ENCODE measurements around the gene GPC3.

DNA sequence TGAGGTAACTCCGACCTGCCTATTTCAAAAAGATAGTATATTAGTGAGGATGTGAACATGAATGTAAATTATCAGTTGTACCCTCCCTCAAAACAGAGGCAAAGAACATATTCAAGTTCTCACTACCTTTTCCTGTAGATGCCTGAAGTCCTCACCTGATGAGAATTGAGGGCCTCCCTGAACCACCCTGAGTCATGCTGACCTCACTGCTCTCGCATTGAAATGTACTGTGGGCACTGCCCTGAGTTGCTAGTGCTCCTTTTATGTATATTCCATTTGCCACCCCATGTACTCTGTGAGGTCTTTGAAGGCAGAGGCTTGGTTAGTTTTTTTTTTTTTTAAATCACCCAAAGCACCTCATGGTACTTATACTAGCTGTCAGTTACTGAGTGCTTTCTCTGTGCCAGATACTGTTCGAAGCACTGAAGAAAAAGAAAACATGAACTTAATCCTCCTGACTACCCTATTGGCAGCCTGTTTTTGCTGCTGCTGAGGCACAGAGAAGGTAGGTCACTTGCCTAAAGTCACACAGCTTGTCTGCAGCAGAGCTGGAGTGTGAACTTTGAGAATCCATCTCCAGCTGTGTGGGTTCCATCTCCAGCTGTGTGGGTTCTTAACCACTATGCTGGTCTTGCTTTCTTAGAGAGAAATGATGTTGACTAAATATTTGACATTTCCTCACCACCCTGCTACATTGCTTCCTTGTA, 317.0 kb downstream of the GPC3 start:
- TF ChIP-seq, protein P1, sequence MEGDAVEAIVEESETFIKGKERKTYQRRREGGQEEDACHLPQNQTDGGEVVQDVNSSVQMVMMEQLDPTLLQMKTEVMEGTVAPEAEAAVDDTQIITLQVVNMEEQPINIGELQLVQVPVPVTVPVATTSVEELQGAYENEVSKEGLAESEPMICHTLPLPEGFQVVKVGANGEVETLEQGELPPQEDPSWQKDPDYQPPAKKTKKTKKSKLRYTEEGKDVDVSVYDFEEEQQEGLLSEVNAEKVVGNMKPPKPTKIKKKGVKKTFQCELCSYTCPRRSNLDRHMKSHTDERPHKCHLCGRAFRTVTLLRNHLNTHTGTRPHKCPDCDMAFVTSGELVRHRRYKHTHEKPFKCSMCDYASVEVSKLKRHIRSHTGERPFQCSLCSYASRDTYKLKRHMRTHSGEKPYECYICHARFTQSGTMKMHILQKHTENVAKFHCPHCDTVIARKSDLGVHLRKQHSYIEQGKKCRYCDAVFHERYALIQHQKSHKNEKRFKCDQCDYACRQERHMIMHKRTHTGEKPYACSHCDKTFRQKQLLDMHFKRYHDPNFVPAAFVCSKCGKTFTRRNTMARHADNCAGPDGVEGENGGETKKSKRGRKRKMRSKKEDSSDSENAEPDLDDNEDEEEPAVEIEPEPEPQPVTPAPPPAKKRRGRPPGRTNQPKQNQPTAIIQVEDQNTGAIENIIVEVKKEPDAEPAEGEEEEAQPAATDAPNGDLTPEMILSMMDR (IDR thresholded peaks at IDR 0.05): no peak
- TF ChIP-seq ZNF423 (CRISPR knock-in tag; IDR thresholded peaks at IDR 0.05) (no peak), ZNF121 (CRISPR knock-in tag; IDR thresholded peaks at IDR 0.05) (no peak), NFYB (CRISPR knock-in tag; conservative IDR thresholded peaks at IDR 0.05; ENCODE audit: low read depth) (no peak), MYBL2 (CRISPR knock-in tag; IDR thresholded peaks at IDR 0.05) (no peak)
- TF ChIP-seq, protein P2, sequence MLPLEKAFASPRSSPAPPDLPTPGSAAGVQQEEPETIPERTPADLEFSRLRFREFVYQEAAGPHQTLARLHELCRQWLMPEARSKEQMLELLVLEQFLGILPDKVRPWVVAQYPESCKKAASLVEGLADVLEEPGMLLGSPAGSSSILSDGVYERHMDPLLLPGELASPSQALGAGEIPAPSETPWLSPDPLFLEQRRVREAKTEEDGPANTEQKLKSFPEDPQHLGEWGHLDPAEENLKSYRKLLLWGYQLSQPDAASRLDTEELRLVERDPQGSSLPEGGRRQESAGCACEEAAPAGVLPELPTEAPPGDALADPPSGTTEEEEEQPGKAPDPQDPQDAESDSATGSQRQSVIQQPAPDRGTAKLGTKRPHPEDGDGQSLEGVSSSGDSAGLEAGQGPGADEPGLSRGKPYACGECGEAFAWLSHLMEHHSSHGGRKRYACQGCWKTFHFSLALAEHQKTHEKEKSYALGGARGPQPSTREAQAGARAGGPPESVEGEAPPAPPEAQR (CRISPR knock-in tag; IDR thresholded peaks at IDR 0.05): no peak
- TF ChIP-seq, protein P3, sequence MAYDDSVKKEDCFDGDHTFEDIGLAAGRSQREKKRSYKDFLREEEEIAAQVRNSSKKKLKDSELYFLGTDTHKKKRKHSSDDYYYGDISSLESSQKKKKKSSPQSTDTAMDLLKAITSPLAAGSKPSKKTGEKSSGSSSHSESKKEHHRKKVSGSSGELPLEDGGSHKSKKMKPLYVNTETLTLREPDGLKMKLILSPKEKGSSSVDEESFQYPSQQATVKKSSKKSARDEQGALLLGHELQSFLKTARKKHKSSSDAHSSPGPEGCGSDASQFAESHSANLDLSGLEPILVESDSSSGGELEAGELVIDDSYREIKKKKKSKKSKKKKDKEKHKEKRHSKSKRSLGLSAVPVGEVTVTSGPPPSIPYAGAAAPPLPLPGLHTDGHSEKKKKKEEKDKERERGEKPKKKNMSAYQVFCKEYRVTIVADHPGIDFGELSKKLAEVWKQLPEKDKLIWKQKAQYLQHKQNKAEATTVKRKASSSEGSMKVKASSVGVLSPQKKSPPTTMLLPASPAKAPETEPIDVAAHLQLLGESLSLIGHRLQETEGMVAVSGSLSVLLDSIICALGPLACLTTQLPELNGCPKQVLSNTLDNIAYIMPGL (CRISPR knock-in tag; IDR thresholded peaks at IDR 0.05): no peak
- TF ChIP-seq, protein P4, sequence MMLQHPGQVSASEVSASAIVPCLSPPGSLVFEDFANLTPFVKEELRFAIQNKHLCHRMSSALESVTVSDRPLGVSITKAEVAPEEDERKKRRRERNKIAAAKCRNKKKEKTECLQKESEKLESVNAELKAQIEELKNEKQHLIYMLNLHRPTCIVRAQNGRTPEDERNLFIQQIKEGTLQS (CRISPR knock-in tag; conservative IDR thresholded peaks at IDR 0.05): no peak
- TF ChIP-seq, protein P5, sequence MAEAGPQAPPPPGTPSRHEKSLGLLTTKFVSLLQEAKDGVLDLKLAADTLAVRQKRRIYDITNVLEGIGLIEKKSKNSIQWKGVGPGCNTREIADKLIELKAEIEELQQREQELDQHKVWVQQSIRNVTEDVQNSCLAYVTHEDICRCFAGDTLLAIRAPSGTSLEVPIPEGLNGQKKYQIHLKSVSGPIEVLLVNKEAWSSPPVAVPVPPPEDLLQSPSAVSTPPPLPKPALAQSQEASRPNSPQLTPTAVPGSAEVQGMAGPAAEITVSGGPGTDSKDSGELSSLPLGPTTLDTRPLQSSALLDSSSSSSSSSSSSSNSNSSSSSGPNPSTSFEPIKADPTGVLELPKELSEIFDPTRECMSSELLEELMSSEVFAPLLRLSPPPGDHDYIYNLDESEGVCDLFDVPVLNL (CRISPR knock-in tag; IDR thresholded peaks at IDR 0.05; ENCODE audit: borderline replicate concordance, low read depth): no peak
- TF ChIP-seq, protein P6, sequence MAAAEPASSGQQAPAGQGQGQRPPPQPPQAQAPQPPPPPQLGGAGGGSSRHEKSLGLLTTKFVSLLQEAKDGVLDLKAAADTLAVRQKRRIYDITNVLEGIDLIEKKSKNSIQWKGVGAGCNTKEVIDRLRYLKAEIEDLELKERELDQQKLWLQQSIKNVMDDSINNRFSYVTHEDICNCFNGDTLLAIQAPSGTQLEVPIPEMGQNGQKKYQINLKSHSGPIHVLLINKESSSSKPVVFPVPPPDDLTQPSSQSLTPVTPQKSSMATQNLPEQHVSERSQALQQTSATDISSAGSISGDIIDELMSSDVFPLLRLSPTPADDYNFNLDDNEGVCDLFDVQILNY (CRISPR knock-in tag; IDR thresholded peaks at IDR 0.05): no peak
- TF ChIP-seq, protein P7, sequence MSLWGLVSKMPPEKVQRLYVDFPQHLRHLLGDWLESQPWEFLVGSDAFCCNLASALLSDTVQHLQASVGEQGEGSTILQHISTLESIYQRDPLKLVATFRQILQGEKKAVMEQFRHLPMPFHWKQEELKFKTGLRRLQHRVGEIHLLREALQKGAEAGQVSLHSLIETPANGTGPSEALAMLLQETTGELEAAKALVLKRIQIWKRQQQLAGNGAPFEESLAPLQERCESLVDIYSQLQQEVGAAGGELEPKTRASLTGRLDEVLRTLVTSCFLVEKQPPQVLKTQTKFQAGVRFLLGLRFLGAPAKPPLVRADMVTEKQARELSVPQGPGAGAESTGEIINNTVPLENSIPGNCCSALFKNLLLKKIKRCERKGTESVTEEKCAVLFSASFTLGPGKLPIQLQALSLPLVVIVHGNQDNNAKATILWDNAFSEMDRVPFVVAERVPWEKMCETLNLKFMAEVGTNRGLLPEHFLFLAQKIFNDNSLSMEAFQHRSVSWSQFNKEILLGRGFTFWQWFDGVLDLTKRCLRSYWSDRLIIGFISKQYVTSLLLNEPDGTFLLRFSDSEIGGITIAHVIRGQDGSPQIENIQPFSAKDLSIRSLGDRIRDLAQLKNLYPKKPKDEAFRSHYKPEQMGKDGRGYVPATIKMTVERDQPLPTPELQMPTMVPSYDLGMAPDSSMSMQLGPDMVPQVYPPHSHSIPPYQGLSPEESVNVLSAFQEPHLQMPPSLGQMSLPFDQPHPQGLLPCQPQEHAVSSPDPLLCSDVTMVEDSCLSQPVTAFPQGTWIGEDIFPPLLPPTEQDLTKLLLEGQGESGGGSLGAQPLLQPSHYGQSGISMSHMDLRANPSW (CRISPR knock-in tag; conservative IDR thresholded peaks at IDR 0.05; ENCODE audit: low read depth): no peak
- TF ChIP-seq, protein P8, sequence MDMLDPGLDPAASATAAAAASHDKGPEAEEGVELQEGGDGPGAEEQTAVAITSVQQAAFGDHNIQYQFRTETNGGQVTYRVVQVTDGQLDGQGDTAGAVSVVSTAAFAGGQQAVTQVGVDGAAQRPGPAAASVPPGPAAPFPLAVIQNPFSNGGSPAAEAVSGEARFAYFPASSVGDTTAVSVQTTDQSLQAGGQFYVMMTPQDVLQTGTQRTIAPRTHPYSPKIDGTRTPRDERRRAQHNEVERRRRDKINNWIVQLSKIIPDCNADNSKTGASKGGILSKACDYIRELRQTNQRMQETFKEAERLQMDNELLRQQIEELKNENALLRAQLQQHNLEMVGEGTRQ (CRISPR knock-in tag; IDR thresholded peaks at IDR 0.05): no peak
